NCI-H82 (cell line): ENCODE data around the gene GSE1.

Experiments used
- DNase-seq: peaks from one replicate; lab custom pipeline; 2025; lab: John Stamatoyannopoulos, UW

GSE1 gene

GRCh38 chr16:85573696-85574641, 39.2 kb upstream of the GSE1 start:
- peak; percentile 53 for DNase-seq

GRCh38 chr16:85574672-85575475, 38.2 kb upstream of the GSE1 start:
- DNase-seq: peak; percentile 79

GRCh38 chr16:85575920-85576319, 37.2 kb upstream of the GSE1 start:
- no peak for DNase-seq

- DNase-seq: no peak
Observed at GRCh38 chr16:85576944-85577343, 36.2 kb upstream of the GSE1 start.

GRCh38 chr16:85577899-85578598, 35.1 kb upstream of the GSE1 start:
- DNase-seq: no peak

- no peak for DNase-seq
Observed at GRCh38 chr16:85578599-85578948, 34.5 kb upstream of the GSE1 start.

- DNase-seq: peak; percentile 64
Observed at GRCh38 chr16:85579191-85579590, 33.9 kb upstream of the GSE1 start.

- DNase-seq: no peak
Observed at GRCh38 chr16:85579923-85580580, 33.1 kb upstream of the GSE1 start.

GRCh38 chr16:85580684-85581083, 32.4 kb upstream of the GSE1 start:
- no peak for DNase-seq

GRCh38 chr16:85582229-85582991, 30.7 kb upstream of the GSE1 start:
- DNase-seq: no peak

GRCh38 chr16:85583491-85584181, 29.5 kb upstream of the GSE1 start:
- DNase-seq: no peak

- DNase-seq: no peak
Observed at GRCh38 chr16:85584267-85584666, 28.9 kb upstream of the GSE1 start.

GRCh38 chr16:85584819-85585282, 28.3 kb upstream of the GSE1 start:
- no peak for DNase-seq

- no peak for DNase-seq
Observed at GRCh38 chr16:85585711-85586110, 27.4 kb upstream of the GSE1 start.

- peak; percentile 82 for DNase-seq
Observed at GRCh38 chr16:85586380-85587104, 26.6 kb upstream of the GSE1 start.

- no peak for DNase-seq
Observed at GRCh38 chr16:85587762-85588556, 25.2 kb upstream of the GSE1 start.

- DNase-seq: no peak
Observed at GRCh38 chr16:85588562-85589503, 24.3 kb upstream of the GSE1 start.
